HL-60 (cell line): ENCODE results near the gene RPL22L1.

Experiments
- POLR2AphosphoS5 ChIP-seq: IDR thresholded peaks from 2 replicates; pipeline ENCODE4 v1.6.1; 2012; ENCODE audit warnings: low read depth
- SPI1 ChIP-seq: IDR thresholded peaks from 2 replicates; pipeline ENCODE4 v1.6.1; 2012; ENCODE audit warnings: low read depth, mild to moderate bottlenecking, borderline replicate concordance
- TF ChIP-seq, protein P1 (sequence below): IDR thresholded peaks from one replicate; pipeline ENCODE4 v1.5.1; 2011; ENCODE audit warnings: low read length, control low read depth, inconsistent platforms; ENCODE audit not compliant: insufficient read depth

DNA sequence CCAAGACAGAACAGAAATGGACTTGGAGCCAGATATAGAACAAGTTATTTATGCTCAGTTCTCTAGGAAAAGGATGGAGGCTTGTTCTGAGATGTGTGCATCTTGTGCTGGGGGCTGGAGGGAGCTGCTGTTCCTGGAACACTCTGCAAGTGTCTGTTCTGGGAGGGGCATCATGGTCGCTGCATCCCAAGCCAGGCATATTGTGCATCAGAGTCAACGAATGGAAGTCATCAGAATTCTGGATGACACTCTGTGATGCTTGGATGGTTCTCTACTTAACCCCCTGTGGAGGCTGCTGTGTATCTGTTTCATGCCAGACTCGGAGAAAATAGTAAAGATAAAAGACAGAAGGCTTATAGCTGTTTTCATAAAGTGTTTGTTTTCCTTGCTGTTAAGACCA, 34.7 kb downstream of the RPL22L1 start:
- TF ChIP-seq, protein P1, sequence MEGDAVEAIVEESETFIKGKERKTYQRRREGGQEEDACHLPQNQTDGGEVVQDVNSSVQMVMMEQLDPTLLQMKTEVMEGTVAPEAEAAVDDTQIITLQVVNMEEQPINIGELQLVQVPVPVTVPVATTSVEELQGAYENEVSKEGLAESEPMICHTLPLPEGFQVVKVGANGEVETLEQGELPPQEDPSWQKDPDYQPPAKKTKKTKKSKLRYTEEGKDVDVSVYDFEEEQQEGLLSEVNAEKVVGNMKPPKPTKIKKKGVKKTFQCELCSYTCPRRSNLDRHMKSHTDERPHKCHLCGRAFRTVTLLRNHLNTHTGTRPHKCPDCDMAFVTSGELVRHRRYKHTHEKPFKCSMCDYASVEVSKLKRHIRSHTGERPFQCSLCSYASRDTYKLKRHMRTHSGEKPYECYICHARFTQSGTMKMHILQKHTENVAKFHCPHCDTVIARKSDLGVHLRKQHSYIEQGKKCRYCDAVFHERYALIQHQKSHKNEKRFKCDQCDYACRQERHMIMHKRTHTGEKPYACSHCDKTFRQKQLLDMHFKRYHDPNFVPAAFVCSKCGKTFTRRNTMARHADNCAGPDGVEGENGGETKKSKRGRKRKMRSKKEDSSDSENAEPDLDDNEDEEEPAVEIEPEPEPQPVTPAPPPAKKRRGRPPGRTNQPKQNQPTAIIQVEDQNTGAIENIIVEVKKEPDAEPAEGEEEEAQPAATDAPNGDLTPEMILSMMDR: no peak
- no peak for TF ChIP-seq POLR2AphosphoS5
- TF ChIP-seq SPI1: no peak
